HPDE6-E6E7 (cell line): ENCODE results near the gene RPS2.

Experiments used
- DNase-seq: peaks from one replicate; pipeline ENCODE4 v3.0.0; 2011; ENCODE audit warnings: missing footprints; ENCODE audit errors: extremely low spot score

The RPS2 gene

GRCh38 chr16:1998852-1999801 is 34.5 kb upstream of the RPS2 start:
- no peak for DNase-seq

DNA sequence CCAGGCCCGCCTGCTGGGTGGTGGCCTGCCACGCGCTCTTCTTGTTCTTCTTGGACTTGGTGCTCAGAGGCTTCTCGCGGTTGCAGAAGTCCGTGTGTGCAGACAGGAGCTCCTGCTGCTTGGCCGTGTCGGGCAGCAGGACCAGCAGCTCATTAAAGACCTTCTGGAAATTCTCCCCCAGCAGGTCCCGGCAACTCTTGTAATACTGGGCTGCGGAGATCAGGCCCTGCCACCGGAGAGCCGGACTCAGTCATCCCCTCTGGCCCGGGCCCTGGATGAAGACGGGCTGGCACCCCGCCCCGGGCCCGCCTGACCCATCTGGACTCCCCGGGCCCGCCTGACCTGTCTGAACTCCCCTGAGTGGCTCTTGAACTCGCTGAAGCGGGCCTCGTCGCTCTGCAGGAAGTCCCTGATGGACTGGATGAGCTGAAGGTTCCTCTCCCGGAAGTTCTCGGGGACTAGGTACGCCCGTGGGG is 33.8 kb upstream of the RPS2 start:
- DNase-seq: no peak

GRCh38 chr16:1997494-1998359 is 33.1 kb upstream of the RPS2 start:
- DNase-seq: no peak

DNA sequence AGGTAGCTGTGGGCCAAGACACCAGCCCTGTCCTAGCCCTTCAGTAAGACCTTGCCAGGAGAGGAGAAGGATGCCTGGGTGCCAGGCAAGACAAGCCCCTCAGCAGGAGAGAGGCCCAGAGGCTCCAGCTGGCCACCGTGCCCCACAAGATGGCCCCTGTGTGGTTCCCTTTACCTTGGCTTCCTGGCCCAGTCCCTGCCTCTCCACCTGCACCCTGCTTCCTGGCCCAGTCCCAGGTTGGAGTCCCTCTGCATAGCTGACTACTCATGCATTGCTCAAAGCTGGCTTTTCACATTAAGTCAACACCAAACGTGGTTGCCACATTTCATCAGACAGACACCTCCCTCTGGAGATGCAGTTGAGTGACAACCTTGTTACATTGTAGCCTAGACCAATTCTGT is 29.1 kb upstream of the RPS2 start:
- DNase-seq: peak; percentile 58

GRCh38 chr16:1992704-1993317 is 28.2 kb upstream of the RPS2 start:
- DNase-seq: no peak

DNA sequence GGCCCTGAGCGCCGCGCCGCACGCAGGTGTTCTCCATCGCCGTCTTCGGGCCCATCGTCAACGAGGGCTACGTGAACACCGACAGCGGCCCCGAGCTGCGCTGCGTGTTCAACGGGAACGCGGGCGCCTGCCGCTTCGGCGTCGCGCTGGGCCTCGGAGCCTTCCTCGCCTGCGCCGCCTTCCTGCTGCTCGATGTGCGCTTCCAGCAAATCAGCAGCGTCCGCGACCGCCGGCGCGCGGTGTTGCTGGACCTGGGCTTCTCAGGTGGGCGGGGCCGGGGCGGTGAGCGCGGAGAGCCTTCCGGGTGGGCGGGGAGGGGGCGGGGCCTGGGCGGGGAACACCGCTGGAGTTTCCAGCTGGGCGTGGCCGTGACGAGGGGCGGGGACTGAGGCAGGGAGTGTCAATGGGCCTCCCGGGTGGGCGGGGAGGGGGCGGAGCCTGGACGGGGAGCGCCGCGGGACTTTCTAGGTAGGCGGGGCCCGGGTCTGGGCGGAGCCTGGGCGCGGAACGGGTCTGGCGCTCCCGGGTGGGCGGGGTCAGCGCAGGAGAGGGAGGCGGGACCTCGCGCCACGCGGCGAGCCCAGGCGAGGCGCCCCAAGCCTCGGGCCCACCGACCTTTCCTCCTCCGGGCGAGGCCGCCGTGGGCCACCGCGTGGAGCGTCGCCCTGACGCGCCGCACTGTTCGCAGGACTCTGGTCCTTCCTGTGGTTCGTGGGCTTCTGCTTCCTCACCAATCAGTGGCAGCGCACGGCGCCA is 27.5 kb upstream of the RPS2 start:
- DNase-seq: peak; percentile 68

GRCh38 chr16:1991588-1991947 is 26.9 kb upstream of the RPS2 start:
- DNase-seq: no peak

DNA sequence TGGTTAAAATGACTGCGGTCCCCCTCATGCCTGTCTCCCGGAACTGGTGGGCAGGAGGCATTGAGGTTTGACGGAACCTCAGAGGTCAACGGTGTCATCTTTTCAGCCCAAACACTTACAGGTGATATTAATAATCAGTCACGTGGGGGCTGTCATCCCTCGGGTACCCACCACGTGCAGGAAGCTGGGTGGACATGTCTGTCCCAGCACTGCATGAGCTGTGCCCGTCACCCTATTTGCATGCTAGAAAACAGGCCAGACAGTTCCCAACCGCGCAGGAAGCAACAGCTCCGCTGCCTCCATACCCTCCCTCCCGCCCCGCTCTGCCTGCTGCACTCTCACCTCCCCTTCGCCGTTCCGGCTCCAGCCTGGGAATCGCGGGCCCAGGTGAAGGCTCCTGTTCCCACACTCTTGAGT is 26.5 kb upstream of the RPS2 start:
- DNase-seq: no peak

DNA sequence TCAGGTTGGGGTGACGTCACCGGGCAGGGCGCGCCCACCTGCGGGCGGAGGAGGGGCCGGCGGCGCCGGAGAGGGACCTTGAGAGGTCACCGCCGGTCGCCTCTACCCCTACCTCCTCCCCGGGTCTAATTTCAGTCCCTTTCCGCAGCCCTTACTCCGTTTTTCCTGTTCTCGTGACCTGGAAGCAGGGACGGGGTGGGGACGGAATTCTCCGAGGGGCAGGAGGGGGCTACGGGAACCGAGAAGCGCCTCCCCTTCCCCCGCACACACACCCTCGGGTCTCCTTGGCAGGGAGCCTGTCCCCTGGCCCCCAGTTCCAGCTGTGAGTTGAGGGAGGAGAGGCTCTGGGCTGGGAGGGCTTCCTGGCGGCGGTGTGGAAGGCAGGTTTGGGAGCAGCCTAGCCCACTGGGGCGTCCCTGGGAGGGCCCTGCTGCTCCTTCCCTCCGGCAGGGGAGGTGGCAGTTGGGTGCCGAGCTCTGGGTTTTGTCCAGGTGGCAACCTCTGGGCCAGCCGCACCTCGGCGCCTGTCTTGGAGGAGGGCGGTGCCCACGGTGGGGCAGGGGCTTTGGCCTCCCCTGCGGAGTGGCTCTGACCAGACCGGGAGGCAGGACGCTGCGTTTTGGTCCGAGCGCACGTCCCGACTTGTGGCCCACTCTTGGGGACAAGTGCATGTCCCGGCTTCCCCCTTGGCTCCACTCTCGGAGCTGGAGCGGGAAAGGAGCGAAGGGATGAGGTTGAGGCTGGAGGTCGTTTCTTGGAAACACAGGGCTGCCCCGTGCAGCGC is 25.9 kb upstream of the RPS2 start:
- DNase-seq: no peak

GRCh38 chr16:1990101-1990350 is 25.4 kb upstream of the RPS2 start:
- DNase-seq: no peak

DNA sequence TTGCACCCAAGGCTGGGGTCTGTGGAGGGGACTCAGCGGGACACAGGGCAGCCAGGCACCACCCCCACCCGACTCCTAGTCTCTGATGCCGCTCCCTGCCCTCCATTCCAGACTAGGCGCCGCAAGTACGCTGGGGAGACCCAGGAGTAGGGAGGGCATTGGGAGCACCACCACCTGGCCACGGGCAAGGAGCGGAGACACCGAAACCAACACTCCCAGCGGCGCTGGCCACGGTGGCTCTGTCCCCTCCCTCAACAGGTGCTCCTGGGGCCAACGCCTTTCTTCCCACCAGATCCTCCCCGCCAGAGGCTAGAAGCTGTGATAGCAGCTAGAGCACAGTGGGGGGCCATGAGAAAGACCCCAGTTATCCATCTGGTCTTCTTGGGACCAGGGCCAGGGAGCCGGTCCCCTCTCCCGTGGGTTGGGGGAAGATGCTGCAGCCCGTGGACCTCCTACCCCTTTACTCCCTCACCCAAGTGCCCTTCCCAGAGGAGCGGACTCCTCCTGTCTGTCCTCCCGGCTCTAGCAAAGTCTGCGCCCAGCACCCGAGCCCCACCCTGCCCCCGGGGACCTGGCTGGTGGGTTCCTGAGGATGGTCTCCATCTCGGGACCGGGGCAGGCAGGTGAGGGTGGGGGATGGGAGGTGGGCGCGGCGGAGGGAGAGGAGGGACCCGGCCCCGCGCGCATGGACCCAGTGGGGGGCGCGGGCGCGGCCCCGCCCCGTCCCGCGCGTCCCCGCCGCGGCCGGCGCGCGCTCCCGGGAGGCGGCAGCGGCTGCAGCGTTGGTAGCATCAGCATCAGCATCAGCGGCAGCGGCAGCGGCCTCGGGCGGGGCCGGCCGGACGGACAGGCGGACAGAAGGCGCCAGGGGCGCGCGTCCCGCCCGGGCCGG is 24.8 kb upstream of the RPS2 start, which contains the start of gene SYNGR3:
TSS of gene SYNGR3 (plus strand) at position 762 of the 892 bp plus-strand sequence. CDS start 133 bp downstream, outside the sequence.
- no peak for DNase-seq

DNA sequence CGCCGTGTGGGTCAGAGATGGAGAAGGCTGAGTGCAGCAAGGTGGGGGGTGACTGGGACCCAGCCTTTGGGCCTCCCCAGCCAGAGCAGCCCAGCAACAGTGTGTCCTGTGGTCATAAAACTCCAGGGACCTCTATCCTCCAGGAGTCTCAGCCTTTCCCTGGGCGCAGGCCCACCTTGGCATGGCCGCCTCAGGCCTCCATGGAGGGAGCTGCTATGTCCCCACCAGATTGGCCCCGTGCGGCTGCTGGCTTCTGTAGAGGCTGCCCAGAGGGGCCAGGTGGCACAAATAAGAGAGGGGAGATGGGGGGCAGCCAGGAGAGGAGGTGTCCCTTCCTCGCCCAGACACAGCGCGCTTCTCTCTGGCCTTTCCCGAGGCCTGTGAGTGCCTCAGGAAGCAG is 22.6 kb upstream of the RPS2 start:
- DNase-seq: no peak

DNA sequence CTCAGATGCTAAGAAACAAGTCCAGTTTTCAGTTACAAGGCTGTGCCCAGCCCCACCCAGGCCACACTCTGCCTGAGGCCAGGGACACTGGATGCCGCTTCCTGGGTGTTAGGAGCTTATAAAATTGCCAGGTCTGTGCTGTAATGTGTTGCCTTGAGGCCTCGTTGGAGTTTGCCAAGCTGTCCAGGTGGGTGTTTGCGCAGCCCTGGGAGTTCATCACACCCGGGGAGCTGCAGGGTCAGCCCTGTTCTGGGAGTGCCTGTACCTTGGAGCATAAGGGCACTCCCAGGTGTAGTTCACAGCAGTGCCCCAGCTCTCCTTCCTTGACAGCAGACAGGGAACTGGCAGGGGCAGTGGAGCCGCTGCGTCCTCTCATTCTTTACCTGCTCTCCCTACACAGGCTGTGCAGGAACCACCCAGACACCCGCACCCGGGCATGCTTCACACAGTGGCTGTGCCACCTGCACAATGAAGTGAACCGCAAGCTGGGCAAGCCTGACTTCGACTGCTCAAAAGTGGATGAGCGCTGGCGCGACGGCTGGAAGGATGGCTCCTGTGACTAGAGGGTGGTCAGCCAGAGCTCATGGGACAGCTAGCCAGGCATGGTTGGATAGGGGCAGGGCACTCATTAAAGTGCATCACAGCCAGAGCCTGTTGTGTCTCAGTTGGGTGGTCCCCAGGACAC is 21.0 kb upstream of the RPS2 start:
- no peak for DNase-seq

- no peak for DNase-seq
Measured at GRCh38 chr16:1984347-1985225, 20.0 kb upstream of the RPS2 start.

GRCh38 chr16:1983544-1984346 is 19.1 kb upstream of the RPS2 start, which contains the start of gene GFER:
GFER (plus strand) TSS chr16:1984193; CDS start chr16:1984219, 26 bp downstream.
- peak; percentile 72 for DNase-seq

DNA sequence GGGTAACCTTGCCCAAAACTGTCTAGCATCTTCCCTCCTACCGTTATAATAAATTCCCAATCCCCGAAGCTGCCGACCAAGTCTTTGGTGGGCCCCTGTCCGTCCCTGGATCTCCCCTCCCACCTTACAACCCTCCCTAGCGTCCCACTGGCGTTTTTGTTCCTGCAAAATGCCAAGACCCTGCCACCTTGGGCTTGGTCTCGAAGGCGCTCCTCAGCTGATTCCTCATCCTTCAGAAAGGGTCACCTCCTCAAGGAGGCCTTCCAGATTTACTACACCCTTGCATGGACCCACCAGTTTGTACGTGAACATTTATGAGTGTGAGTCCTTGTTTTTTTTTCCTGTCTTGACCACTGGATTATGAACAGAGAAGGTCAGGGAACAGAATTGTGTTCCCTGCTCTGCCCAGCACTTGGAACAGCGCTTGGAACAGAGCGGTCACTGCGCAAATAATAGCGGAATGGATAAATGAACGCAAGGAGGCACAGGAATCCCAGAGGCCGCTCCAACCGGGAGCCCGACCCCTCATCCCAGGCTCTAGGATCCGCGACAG is 18.4 kb upstream of the RPS2 start:
- no peak for DNase-seq

DNA sequence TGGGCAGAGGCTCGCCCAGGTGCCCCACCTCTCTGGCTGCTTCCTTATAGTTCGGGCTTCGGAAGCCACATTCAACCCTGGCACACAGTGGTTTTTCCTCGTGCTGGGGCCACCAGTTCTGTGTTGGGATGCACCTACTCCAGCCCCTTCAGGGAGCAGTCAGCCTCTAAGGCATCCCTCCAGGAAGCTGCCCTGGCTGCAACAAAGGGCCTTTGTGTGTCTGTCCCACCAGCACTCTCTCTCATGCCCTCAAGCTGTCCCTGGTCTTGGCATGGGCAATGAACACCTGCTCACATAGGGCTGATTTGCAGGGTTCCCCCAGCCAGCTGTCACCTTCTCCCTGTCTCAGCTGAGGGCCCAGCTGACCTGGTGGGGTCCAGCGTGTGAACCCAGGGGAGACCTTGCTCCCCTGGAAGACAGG is 17.4 kb upstream of the RPS2 start:
- no peak for DNase-seq
